SK-N-SH (cell line): ENCODE results near the gene CACNA2D3. TPM values are rescaled to one million over a fixed set of nuclear protein-coding genes. Genes with fewer than 3 reads are reported as not detected.

Experiments
- CTCF ChIA-PET: fragments of 300-600, 350-600 bp; formaldehyde crosslinking; extraction: SDS; loops from one replicate; lab custom pipeline; 2021; lab: Yijun Ruan, JAX
- POLR2A ChIA-PET: fragments of 350-600 bp; sonication (Branson Sonifier 250); formaldehyde crosslinking; extraction: SDS; loops from one replicate; lab custom pipeline; 2020; ENCODE audit warnings: antibody characterized with exemption, inconsistent platforms; lab: Yijun Ruan, JAX
- DNase-seq: peaks from one replicate; pipeline ENCODE4 v3.0.0; 2012
- H2AFZ ChIP-seq: fragments of 200-600 bp; sonication (generic); 2 replicates; pipeline ENCODE4 v1.8.1; 2016; ENCODE audit warnings: antibody characterized with exemption, mild to moderate bottlenecking, low read depth
- H3F3A ChIP-seq: fragments of 200-600 bp; sonication (generic); replicated peaks from 2 replicates; pipeline ENCODE3; 2016; ENCODE audit warnings: antibody characterized with exemption, mild to moderate bottlenecking; ENCODE audit not compliant: insufficient read depth
- H3K27ac ChIP-seq, 2 experiments: fragments of 200-500 bp in 1 of 2; fragments of 200-600 bp in 1 of 2; sonication (Bioruptor generic) in 1 of 2; sonication (generic), shearing (Covaris generic) in 1 of 2; 2 replicates each; pipeline versions ENCODE4 v1.5.1 to v1.6.1; 2014 to 2016; ENCODE audit warnings: low read depth in 2 of 2, inconsistent platforms in 1 of 2, low read length in 1 of 2, mild to moderate bottlenecking in 1 of 2, mixed read lengths in 1 of 2
- H3K27me3 ChIP-seq: fragments of 200-600 bp; sonication (generic), shearing (Covaris generic); 2 replicates; pipeline ENCODE4 v1.6.1; 2016; ENCODE audit warnings: mixed run types; ENCODE audit not compliant: insufficient read depth
- H3K36me3 ChIP-seq, 2 experiments: fragments of 200-500 bp in 1 of 2; fragments of 200-600 bp in 1 of 2; sonication (Bioruptor generic) in 1 of 2; sonication (generic) in 1 of 2; replicated peaks in 1 of 2; 2 replicates each; pipeline versions ENCODE3 to v1.5.1; 2014 to 2016; ENCODE audit warnings: low read length in 1 of 2, mild to moderate bottlenecking in 1 of 2; ENCODE audit not compliant: insufficient read depth in 2 of 2, control insufficient read depth in 1 of 2
- H3K4me1 ChIP-seq, 2 experiments: fragments of 200-500 bp in 1 of 2; fragments of 200-600 bp in 1 of 2; sonication (Bioruptor generic) in 1 of 2; sonication (generic), shearing (Covaris generic) in 1 of 2; 2 replicates each; pipeline versions ENCODE4 v1.5.1 to v1.6.1; 2014 to 2016; ENCODE audit warnings: low read depth in 1 of 2, low read length in 1 of 2, mixed run types in 1 of 2; ENCODE audit not compliant: insufficient read depth in 2 of 2, control insufficient read depth in 1 of 2
- H3K4me2 ChIP-seq: fragments of 200-600 bp; sonication (generic), shearing (Covaris generic); 2 replicates; pipeline ENCODE4 v1.6.1; 2017; ENCODE audit warnings: mixed run types
- H3K4me3 ChIP-seq, 2 experiments: fragments of 200-500 bp in 1 of 2; fragments of 200-600 bp in 1 of 2; sonication (Bioruptor generic) in 1 of 2; sonication (generic), shearing (Covaris generic) in 1 of 2; 2 replicates each; pipeline versions ENCODE4 v1.5.1 to v1.8.1; 2014 to 2016; ENCODE audit warnings: low read depth in 2 of 2, inconsistent platforms in 1 of 2, low read length in 1 of 2, mild to moderate bottlenecking in 1 of 2, mixed read lengths in 1 of 2, moderate library complexity in 1 of 2
- H3K79me2 ChIP-seq: fragments of 200-600 bp; sonication (generic); 2 replicates; pipeline ENCODE4 v1.8.1; 2017; ENCODE audit warnings: mild to moderate bottlenecking; ENCODE audit not compliant: insufficient read depth
- H3K9ac ChIP-seq: fragments of 200-600 bp; sonication (generic); 2 replicates; pipeline ENCODE4 v1.6.1; 2017; ENCODE audit warnings: mixed run types
- H3K9me2 ChIP-seq: fragments of 200-600 bp; sonication (generic); 2 replicates; pipeline ENCODE4 v1.6.1; 2017; ENCODE audit warnings: mixed run types
- H3K9me3 ChIP-seq: fragments of 200-600 bp; sonication (generic); 2 replicates; pipeline ENCODE4 v1.6.1; 2017; ENCODE audit warnings: mixed run types, mild to moderate bottlenecking, moderate library complexity
- H4K20me1 ChIP-seq: fragments of 200-600 bp; sonication (generic); 2 replicates; pipeline ENCODE4 v1.6.1; 2017; ENCODE audit warnings: mild to moderate bottlenecking, mixed run types; ENCODE audit not compliant: insufficient read depth
- ELF1 ChIP-seq: IDR thresholded peaks from 2 replicates; pipeline ENCODE4 v1.4.0; 2012
- EP300 ChIP-seq, 2 experiments: IDR thresholded peaks; 2 replicates each; pipeline versions ENCODE4 v1.4.0 to v1.6.1; 2012; ENCODE audit warnings: borderline replicate concordance in 1 of 2, low read depth in 1 of 2, low read length in 1 of 2
- EZH2phosphoT487 ChIP-seq: fragments of 200-600 bp; sonication (generic); IDR thresholded peaks from 2 replicates; pipeline ENCODE4 v1.6.1; 2017; ENCODE audit warnings: low read depth, mixed run types, mild to moderate bottlenecking, antibody characterized with exemption, moderate library complexity, borderline replicate concordance
- FOSL2 ChIP-seq: IDR thresholded peaks from 2 replicates; pipeline ENCODE4 v1.4.0; 2012; ENCODE audit warnings: low read depth, mild to moderate bottlenecking, moderate library complexity, borderline replicate concordance
- FOXM1 ChIP-seq: IDR thresholded peaks from 2 replicates; pipeline ENCODE4 v1.4.0; 2012; ENCODE audit warnings: low read depth, mild to moderate bottlenecking
- JUND ChIP-seq: IDR thresholded peaks from 2 replicates; pipeline ENCODE4 v1.4.0; 2012
- NFIC ChIP-seq: IDR thresholded peaks from 2 replicates; pipeline ENCODE4 v1.4.0; 2012; ENCODE audit warnings: borderline replicate concordance
- NRF1 ChIP-seq: IDR thresholded peaks from 2 replicates; pipeline ENCODE4 v1.6.1; 2012; ENCODE audit warnings: low read depth, mild to moderate bottlenecking, low read length
- RCOR1 ChIP-seq: fragments of 150-350 bp; IDR thresholded peaks from 2 replicates; pipeline ENCODE4 v1.6.1; 2017; ENCODE audit warnings: antibody characterized with exemption, low read length
- RXRA ChIP-seq: IDR thresholded peaks from 2 replicates; pipeline ENCODE4 v1.4.0; 2012; ENCODE audit warnings: low read depth, mild to moderate bottlenecking, borderline replicate concordance
- TAF1 ChIP-seq: IDR thresholded peaks from 2 replicates; pipeline ENCODE4 v1.6.1; 2012; ENCODE audit warnings: low read depth, mild to moderate bottlenecking, low read length, moderate library complexity, borderline replicate concordance
- TCF12 ChIP-seq: IDR thresholded peaks from 2 replicates; pipeline ENCODE4 v1.4.0; 2012
- WGBS: methylation state at CpG from one replicate; pipeline ENCODE4 v1.1.6; 2017; ENCODE audit warnings: low lambda C conversion rate; 5-methylcytosine and 5-hydroxymethylcytosine counted together
- polyA plus RNA-seq, 3 experiments: library from polyadenylated mRNA; depleted of rRNA; stranded (reverse); fragments of >200 nt; gene quantifications; 2 replicates each; pipeline ENCODE4 v1.2.3, GENCODE V29; 2012
- TF ChIP-seq, protein P1 (sequence below): fragments of 150-350 bp; IDR thresholded peaks from 2 replicates; pipeline ENCODE4 v1.6.1; 2016; ENCODE audit warnings: mild to moderate bottlenecking, low read depth, low read length
- TF ChIP-seq, protein P2 (sequence below): fragments of 200-600 bp; sonication (generic); IDR thresholded peaks from 2 replicates; pipeline ENCODE4 v1.6.1; 2017; ENCODE audit warnings: antibody characterized with exemption, mild to moderate bottlenecking, moderate library complexity
- TF ChIP-seq, protein P3 (sequence below): fragments of 150-350 bp; IDR thresholded peaks from 2 replicates; pipeline ENCODE4 v1.6.1; 2017; ENCODE audit warnings: antibody characterized with exemption, low read length, low read depth, borderline replicate concordance
- TF ChIP-seq, protein P4 (sequence below): IDR thresholded peaks from 2 replicates; pipeline ENCODE4 v1.4.0; 2012; ENCODE audit warnings: low read depth, borderline replicate concordance
- TF ChIP-seq, protein P5 (sequence below): IDR thresholded peaks from 2 replicates; pipeline ENCODE4; 2012

Gene CACNA2D3
- polyA plus RNA-seq, 1 of the 3 experiments (the other 2 are of a cell fraction), result 0.15 TPM

DNA sequence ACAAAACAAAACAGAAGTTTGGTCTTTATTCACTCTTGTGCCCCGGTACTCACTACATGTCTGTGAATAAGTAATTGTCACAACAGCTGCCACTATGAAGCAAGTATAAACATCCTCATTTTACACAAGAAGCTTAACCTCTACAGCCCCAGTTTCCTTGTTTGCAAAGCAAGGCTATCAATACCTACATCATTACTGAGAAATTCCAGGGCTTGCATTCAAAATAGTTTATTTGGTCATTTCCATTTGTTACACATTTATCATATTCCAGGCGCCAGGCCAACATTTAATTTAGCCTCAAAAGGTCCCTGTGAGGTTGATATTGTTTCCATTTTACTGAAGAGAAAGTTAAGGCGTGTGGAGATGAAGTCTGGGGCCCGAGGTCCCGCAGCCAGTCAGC is 966.9 kb downstream of the CACNA2D3 start:
- H3K4me2 ChIP-seq, result no peak overlapping the region
- H3K79me2 ChIP-seq, result no peaks in the 10 kb centered on the region
- no peaks in the 10 kb centered on the region for H3K9me3 ChIP-seq
- H3K27me3 ChIP-seq, result no peaks in the 10 kb centered on the region
- DNase-seq, result no peak
- CTCF ChIA-PET, result no interaction called here
- no peak overlapping the region for H3K27ac ChIP-seq
- POLR2A ChIA-PET, result no interaction called here
- no peak overlapping the region for H3K4me3 ChIP-seq
- no peaks in the 10 kb centered on the region for H3K9me2 ChIP-seq
- no peaks in the 10 kb centered on the region for H3K36me3 ChIP-seq
- no peaks in the 10 kb centered on the region for H3F3A ChIP-seq
- TF ChIP-seq TCF12 (peak; percentile 21; the same call in 1 of the 2 replicates), TAF1 (no peak), RCOR1 (no peak), ELF1 (no peak), EZH2phosphoT487 (no peak), JUND (no peak), NRF1 (no peak), FOXM1 (no peak), FOSL2 (no peak), NFIC (peak; percentile 48; the same call in 1 of the 2 replicates), RXRA (no peak), EP300 (IDR thresholded peaks at IDR 0.05; ENCODE audit: borderline replicate concordance in 1 of 2, low read depth in 1 of 2, low read length in 1 of 2) (no peak)
- TF ChIP-seq, protein P1, sequence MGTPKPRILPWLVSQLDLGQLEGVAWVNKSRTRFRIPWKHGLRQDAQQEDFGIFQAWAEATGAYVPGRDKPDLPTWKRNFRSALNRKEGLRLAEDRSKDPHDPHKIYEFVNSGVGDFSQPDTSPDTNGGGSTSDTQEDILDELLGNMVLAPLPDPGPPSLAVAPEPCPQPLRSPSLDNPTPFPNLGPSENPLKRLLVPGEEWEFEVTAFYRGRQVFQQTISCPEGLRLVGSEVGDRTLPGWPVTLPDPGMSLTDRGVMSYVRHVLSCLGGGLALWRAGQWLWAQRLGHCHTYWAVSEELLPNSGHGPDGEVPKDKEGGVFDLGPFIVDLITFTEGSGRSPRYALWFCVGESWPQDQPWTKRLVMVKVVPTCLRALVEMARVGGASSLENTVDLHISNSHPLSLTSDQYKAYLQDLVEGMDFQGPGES, result no peak
- TF ChIP-seq, protein P2, sequence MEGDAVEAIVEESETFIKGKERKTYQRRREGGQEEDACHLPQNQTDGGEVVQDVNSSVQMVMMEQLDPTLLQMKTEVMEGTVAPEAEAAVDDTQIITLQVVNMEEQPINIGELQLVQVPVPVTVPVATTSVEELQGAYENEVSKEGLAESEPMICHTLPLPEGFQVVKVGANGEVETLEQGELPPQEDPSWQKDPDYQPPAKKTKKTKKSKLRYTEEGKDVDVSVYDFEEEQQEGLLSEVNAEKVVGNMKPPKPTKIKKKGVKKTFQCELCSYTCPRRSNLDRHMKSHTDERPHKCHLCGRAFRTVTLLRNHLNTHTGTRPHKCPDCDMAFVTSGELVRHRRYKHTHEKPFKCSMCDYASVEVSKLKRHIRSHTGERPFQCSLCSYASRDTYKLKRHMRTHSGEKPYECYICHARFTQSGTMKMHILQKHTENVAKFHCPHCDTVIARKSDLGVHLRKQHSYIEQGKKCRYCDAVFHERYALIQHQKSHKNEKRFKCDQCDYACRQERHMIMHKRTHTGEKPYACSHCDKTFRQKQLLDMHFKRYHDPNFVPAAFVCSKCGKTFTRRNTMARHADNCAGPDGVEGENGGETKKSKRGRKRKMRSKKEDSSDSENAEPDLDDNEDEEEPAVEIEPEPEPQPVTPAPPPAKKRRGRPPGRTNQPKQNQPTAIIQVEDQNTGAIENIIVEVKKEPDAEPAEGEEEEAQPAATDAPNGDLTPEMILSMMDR, result no peak
- TF ChIP-seq, protein P3, sequence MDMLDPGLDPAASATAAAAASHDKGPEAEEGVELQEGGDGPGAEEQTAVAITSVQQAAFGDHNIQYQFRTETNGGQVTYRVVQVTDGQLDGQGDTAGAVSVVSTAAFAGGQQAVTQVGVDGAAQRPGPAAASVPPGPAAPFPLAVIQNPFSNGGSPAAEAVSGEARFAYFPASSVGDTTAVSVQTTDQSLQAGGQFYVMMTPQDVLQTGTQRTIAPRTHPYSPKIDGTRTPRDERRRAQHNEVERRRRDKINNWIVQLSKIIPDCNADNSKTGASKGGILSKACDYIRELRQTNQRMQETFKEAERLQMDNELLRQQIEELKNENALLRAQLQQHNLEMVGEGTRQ, result no peak
- TF ChIP-seq, protein P4, sequence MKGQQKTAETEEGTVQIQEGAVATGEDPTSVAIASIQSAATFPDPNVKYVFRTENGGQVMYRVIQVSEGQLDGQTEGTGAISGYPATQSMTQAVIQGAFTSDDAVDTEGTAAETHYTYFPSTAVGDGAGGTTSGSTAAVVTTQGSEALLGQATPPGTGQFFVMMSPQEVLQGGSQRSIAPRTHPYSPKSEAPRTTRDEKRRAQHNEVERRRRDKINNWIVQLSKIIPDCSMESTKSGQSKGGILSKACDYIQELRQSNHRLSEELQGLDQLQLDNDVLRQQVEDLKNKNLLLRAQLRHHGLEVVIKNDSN, result no peak
- TF ChIP-seq, protein P5, sequence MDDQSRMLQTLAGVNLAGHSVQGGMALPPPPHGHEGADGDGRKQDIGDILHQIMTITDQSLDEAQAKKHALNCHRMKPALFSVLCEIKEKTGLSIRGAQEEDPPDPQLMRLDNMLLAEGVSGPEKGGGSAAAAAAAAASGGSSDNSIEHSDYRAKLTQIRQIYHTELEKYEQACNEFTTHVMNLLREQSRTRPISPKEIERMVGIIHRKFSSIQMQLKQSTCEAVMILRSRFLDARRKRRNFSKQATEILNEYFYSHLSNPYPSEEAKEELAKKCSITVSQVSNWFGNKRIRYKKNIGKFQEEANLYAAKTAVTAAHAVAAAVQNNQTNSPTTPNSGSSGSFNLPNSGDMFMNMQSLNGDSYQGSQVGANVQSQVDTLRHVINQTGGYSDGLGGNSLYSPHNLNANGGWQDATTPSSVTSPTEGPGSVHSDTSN, result peak; percentile 44
- no peak overlapping the region for H3K9ac ChIP-seq
- H4K20me1 ChIP-seq, result no peaks in the 10 kb centered on the region
- WGBS, result 48% methylated on average over 5 of the region's 5 CpGs
- no peaks in the 10 kb centered on the region; a peak in 1 of 4 replicates for H3K4me1 ChIP-seq
- no peak overlapping the region for H2AFZ ChIP-seq
